GM12891 (cell line): ENCODE measurements around the gene NFKBIE.

Experiments
- PAX5 ChIP-seq: IDR thresholded peaks from 2 replicates; pipeline ENCODE4 v1.6.1; 2011; ENCODE audit warnings: low read length, moderate library complexity, mild to moderate bottlenecking; ENCODE audit not compliant: insufficient read depth, severe bottlenecking
- POLR2A ChIP-seq: IDR thresholded peaks from 2 replicates; pipeline ENCODE4 v1.6.1; 2011; ENCODE audit warnings: low read depth, low read length, control low read depth
- POLR2AphosphoS5 ChIP-seq: IDR thresholded peaks from 2 replicates; pipeline ENCODE4 v1.6.1; 2011; ENCODE audit warnings: low read depth, low read length, control low read depth
- POU2F2 ChIP-seq: IDR thresholded peaks from 2 replicates; pipeline ENCODE4 v1.6.1; 2011; ENCODE audit warnings: low read depth, mild to moderate bottlenecking, control low read depth, low read length, moderate library complexity
- SPI1 ChIP-seq: IDR thresholded peaks from 2 replicates; pipeline ENCODE4 v1.6.1; 2011; ENCODE audit warnings: low read depth, low read length, control low read depth
- TAF1 ChIP-seq: IDR thresholded peaks from 2 replicates; pipeline ENCODE4 v1.6.1; 2011; ENCODE audit warnings: low read depth, low read length, control low read depth

DNA sequence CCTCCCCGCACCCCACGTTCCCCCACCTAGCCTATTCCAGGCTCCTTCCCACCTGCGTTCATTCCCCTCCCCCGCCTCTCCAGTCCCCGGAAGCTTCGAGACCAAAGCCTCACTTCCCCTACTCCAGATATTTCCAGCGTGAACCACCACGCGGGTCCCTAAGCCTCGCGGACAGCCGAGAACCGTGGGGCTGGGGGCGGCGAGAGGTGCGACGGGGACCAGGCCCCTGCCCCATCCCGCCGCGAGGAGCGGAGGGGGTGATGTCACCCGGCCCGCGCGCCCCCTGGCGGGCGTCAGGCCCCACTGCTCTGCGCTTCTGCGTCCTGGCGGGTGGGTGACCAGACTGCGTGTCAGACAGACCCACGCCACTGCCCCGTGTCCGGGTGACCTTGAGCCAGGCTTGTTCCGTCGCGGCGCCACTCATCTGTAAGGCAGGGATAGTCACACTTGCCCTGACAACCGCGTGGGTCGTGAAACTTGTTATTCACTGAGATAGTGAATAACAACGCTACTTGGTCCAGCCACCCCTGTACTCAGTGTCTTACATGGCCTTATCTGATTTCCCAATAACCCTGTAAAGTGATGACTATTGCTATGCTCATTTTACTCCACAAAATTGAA lies 27.4 kb downstream of the NFKBIE start:
- TF ChIP-seq POLR2AphosphoS5 (no peak), POLR2A (no peak; the same call in 1 of the 2 replicates), TAF1 (no peak), SPI1 (no peak), PAX5 (peak; percentile 87), POU2F2 (0 out of 2 replicates have a peak, but pooled peaks have one; percentile 5)
